ENCODE data around the gene SUGCT. TPM values are rescaled to one million over a fixed set of nuclear protein-coding genes. Genes with fewer than 3 reads are reported as not detected.
"Not testable (repeated sequence)": the region's sequence is repeated elsewhere in the genome, so short reads cannot be mapped to it uniquely, and the experiment has no call there.

SUGCT gene
- total RNA-seq, 1 donor, result 6.7 TPM

DNA sequence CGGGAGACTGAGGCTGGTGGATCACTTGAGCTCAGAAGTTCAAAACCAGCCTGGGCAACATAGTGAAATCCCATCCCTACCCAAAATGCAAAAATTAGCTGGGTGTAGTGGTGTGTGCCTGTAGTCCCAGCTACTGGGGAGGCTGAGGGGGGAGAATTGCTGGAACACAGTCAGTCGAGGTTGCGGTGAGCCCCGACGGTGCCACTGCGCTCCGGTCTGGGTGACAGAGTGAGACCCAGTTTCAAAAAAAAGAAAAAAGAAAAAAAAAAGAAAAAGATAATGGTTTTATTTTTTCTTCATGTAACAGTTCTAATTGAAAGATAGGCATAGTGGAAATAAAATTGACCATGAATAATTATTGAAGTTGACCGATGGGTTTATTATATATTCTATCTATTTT, 99.9 kb downstream of the SUGCT start:
- no peak overlapping the region for H3K4me3 ChIP-seq (ENCODE audit: low read depth, low read length)
- no peak for DNase-seq (ENCODE audit: low read depth)
- TF ChIP-seq, protein P1, sequence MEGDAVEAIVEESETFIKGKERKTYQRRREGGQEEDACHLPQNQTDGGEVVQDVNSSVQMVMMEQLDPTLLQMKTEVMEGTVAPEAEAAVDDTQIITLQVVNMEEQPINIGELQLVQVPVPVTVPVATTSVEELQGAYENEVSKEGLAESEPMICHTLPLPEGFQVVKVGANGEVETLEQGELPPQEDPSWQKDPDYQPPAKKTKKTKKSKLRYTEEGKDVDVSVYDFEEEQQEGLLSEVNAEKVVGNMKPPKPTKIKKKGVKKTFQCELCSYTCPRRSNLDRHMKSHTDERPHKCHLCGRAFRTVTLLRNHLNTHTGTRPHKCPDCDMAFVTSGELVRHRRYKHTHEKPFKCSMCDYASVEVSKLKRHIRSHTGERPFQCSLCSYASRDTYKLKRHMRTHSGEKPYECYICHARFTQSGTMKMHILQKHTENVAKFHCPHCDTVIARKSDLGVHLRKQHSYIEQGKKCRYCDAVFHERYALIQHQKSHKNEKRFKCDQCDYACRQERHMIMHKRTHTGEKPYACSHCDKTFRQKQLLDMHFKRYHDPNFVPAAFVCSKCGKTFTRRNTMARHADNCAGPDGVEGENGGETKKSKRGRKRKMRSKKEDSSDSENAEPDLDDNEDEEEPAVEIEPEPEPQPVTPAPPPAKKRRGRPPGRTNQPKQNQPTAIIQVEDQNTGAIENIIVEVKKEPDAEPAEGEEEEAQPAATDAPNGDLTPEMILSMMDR (IDR thresholded peaks at IDR 0.05; ENCODE audit: insufficient read depth, low read length), result no peak

DNA sequence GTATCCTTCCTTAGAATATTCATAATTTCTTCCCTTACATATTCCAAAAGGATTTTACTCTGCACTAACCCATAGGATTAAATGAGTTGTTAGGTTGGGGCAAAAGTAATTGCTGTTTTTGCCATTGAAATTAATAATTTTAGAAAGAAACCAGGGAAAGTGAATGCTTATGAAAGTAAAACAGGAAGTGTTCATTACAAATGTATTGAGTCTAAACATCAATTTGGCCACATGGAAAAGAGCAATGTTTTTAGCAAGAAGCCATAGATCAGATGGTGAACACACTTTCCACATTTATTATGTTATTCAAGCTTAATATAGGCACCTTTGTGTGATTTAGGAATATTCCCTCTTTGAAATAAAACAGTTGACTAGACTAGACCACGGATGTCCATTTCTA, 102.9 kb downstream of the SUGCT start:
- TF ChIP-seq, protein P1 (IDR thresholded peaks at IDR 0.05; ENCODE audit: insufficient read depth, low read length), result no peak
- no peak overlapping the region for H3K4me3 ChIP-seq (ENCODE audit: low read depth, low read length)
- DNase-seq (ENCODE audit: low read depth), result no peak

DNA sequence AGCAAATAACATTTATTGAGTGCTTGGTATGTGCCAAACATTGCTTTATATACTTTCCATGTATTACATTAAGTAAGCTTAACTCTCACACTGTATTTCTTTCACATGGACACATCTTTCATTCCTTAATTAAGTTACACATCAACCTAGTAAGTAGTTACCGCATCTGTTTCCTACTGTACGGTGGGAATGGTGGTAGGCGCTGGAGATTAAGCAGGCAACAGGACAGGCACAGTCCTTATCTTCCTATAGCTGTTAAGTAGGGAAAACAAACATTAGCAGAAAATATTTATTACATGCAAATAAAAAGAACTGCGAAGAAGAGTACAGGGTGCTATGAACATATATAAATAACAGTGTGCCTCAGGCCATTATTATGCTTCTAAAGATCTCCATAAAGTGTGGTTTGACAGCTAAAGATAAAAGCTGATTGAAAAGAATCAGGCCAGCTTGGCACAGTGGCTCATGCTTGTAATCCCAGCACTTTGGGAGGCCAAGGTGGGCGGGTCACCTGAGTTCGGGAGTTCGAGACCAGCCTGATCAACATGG, 105.0 kb downstream of the SUGCT start:
- TF ChIP-seq, protein P1 (IDR thresholded peaks at IDR 0.05; ENCODE audit: insufficient read depth, low read length), result no peak
- H3K4me3 ChIP-seq (ENCODE audit: low read depth, low read length), result no peak overlapping the region
- DNase-seq (ENCODE audit: low read depth), result no peak

DNA sequence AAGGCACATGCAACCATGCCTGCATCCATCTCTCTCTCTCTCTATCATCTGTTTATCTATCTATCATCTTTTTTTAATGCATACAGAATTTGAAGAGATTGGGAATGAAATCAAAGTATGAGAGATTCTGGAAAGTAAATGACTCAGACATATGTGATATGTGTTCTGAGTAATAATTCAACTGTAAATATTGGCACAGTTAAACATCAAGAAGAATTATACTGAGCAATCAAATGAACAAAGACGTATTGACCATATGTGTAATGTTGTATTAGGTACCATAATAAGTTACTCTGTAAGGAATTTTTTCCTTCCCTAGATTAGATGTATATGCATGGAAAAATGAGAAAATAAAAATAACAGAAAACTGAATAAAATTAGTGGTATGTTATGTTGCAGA, 108.3 kb downstream of the SUGCT start:
- TF ChIP-seq, protein P1 (IDR thresholded peaks at IDR 0.05; ENCODE audit: insufficient read depth, low read length), result no peak
- H3K4me3 ChIP-seq (ENCODE audit: low read depth, low read length), result no peak overlapping the region
- DNase-seq (ENCODE audit: low read depth), result no peak

DNA sequence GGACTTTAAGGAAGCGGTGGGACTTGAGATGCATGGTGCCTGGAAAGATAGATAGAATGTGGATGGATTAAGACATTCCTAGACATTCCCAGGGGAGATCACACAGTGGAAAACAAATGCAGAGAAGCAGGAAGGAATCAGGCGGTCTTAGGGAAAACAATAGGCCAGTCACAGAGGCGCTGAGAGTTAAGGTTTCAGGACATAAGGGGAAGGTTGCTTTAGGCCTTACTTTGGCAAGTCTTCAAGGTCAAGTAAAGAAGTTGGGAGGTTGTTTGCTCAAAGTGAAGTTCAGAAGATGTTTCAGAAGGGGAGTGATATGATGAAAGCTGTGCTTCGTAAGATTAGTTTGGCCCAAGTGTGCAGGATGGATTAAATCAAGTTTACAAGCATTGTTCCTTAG, 109.4 kb downstream of the SUGCT start:
- H3K4me3 ChIP-seq (ENCODE audit: low read depth, low read length), result no peak overlapping the region
- TF ChIP-seq, protein P1 (IDR thresholded peaks at IDR 0.05; ENCODE audit: insufficient read depth, low read length), result no peak
- no peak for DNase-seq (ENCODE audit: low read depth)

DNA sequence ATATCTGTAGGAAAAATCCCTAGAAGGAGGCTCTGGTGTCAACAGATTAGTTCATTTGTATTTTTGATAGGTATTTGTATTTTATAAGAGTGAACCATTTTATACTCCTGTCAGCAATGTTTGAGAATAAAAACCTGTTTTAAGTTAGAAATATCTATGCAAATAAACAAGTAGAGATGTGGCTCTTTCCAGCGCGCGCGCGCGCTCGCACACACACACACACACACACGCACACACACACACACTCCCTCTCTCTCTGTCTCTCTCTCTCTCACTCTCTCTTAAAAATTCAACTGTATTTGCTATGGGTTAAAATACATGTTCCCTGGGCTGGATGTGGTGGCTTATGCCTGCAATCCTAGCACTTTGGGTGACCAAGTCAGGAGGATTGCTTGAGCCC, 113.9 kb downstream of the SUGCT start:
- no peak overlapping the region for H3K4me3 ChIP-seq (ENCODE audit: low read depth, low read length)
- no peak for DNase-seq (ENCODE audit: low read depth)
- TF ChIP-seq, protein P1 (IDR thresholded peaks at IDR 0.05; ENCODE audit: insufficient read depth, low read length), result no peak

DNA sequence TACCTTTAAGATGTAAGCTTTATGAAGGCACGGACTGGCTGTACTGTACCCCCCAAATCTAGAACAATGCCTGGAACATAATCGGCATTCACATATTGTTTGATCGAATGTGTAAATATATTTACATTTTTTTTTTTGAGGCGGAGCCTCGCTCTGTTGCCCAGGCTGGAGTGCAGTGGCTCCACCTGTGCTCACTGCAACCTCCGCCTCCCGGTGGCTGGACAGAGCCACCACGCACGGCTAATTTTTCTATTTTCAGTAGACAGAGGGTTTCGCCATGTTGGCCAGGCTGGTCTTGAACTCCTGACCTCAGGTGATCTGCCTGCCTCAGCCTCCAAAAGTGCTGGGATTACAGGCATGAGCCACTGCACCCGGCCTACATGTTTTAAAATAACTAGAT, 118.6 kb downstream of the SUGCT start:
- DNase-seq (ENCODE audit: low read depth); H3K4me3 ChIP-seq (ENCODE audit: low read depth, low read length): not testable (repeated sequence)
